ENCODE results near the gene WDR70. TPM values are rescaled to one million over a fixed set of nuclear protein-coding genes. Genes with fewer than 3 reads are reported as not detected.
"Not testable (repeated sequence)": the region's sequence is repeated elsewhere in the genome, so short reads cannot be mapped to it uniquely, and the experiment has no call there.

WDR70 gene
- total RNA-seq = 10 to 100 TPM; 36.5 to 39.1 TPM
- 15.5 TPM for polyA plus RNA-seq

DNA sequence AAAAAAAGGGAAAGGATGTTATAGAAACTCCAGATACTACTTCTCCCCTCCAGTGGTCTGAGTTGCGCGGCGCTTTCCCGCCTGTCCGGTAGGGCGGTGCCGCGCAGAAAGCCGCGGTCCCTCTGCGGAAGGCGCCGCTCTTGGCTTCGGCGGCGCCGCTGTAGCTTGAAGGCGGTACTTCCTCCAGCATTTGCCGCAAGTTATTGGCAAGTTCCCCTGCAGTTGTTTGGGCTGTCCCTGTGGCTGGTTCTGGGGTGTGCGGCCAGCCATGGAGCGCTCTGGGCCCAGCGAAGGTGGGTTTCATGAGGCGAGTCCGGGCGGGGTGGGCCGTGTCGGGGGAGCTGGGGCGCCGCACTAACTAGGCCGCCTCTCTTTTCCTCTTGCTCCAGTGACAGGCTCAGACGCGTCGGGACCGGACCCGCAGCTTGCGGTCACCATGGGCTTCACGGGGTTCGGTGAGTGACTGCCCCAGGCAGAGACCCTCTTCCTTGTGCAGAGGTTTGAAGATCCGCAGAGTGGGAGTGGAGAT lies at the start of gene WDR70:
TSS of gene WDR70 (plus strand) at position 219 of the 529 bp plus-strand sequence. CDS start at position 269, 50 bp downstream.
- not testable (repeated sequence) for H3K27me3 ChIP-seq (ENCODE audit: insufficient read depth, low read length, poor library complexity, severe bottlenecking); H3K4me1 ChIP-seq (ENCODE audit: insufficient read depth, low read length); H3K27me3 Mint-ChIP-seq; H3K36me3 ChIP-seq (ENCODE audit: insufficient read depth, low read length); H3K9me3 Mint-ChIP-seq; H3K9me3 ChIP-seq (ENCODE audit: low read length)
- peak; percentile 66 to 78 (median 72) for DNase-seq
- CTCF ChIA-PET = interaction anchor here (0.7 to 4.2 kb wide), 5 partner anchors 9 to 816 kb away, joined by 3 to 30 read pairs (median 4); partner anchors contain the start of gene NUP155
- H3K27ac Mint-ChIP-seq = peak within 1 kb of the TSS; percentile 49 to 89 (median 82)
- Histone ChIP-seq H3K27ac (ENCODE audit: low read depth, low read length) (peak within 1 kb of the TSS; percentile 47), H3K4me3 (ENCODE audit: low read length) (peak within 1 kb of the TSS; percentile 74)
- H3K4me3 Mint-ChIP-seq = peak within 1 kb of the TSS; percentile 89 to 98 (median 94)
- peaks cover 0 to 28% (median 0%) of the 10 kb centered on the region in 3 donors for H3K36me3 Mint-ChIP-seq
- POLR2A ChIA-PET = interaction anchor here (0.6 to 1.8 kb wide), 2 partner anchors 8 to 181 kb away, joined by 3 to 16 read pairs; partner anchors contain the start of gene NUP155
- H3K4me1 Mint-ChIP-seq = peaks cover 10 to 20% (median 20%) of the 10 kb centered on the region in 3 donors

DNA sequence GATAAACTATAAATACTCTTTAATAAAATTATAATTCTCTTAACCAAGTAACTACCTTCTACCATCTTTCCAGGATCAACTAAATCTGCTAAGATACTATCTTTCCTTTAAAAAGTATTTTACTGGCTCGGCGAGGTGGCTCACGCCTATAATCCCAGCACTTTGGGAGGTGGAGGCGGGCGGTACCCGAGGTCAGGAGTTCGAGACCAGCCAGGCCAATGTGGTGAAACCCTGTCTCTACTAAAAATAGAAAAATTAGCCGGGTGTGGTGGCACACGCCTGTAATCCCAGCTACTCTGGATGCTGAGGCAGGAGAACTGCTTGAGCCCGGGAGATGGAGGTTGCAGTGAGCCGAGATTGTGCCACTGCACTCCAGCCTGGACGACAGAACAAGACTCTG lies 44.4 kb upstream of the WDR70 start:
- H3K4me3 ChIP-seq (ENCODE audit: low read length); H3K4me1 ChIP-seq (ENCODE audit: insufficient read depth, low read length); H3K4me3 Mint-ChIP-seq; H3K9me3 Mint-ChIP-seq; POLR2A ChIA-PET; H3K27ac ChIP-seq (ENCODE audit: low read depth, low read length); CTCF ChIA-PET; DNase-seq; H3K9me3 ChIP-seq (ENCODE audit: low read length); H3K4me1 Mint-ChIP-seq; H3K27me3 Mint-ChIP-seq; H3K27me3 ChIP-seq (ENCODE audit: insufficient read depth, low read length, poor library complexity, severe bottlenecking): not testable (repeated sequence)
- Mint-ChIP-seq H3K36me3 (peaks cover 0 to 71% (median 9%) of the 10 kb centered on the region in 3 donors), H3K27ac (peak overlapping the region in 1 of 8 donors; percentile 29)
- H3K36me3 ChIP-seq (ENCODE audit: insufficient read depth, low read length) = peaks cover 13% of the 10 kb centered on the region

DNA sequence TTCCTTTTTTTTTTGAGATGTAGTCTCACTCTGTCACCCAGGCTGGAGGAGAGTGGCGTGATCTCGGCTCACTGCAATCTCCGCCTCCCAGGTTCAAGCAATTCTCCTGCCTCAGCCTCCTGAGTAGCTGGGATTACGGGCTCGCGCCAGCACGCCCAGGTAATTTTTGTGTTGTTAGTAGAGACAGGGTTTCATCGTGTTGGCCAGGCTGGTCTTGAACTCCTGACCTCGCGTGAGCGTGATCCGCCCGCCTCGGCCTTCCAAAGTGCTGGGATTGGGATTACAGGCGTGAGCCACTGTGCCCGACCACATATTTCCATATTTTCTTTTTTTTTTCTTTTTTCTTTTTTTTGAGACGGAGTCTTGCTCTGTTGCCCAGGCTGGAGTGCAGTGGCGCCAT lies 36.4 kb upstream of the WDR70 start:
- H3K27ac ChIP-seq (ENCODE audit: low read depth, low read length); H3K9me3 ChIP-seq (ENCODE audit: low read length); POLR2A ChIA-PET; H3K27me3 ChIP-seq (ENCODE audit: insufficient read depth, low read length, poor library complexity, severe bottlenecking); DNase-seq; H3K4me1 ChIP-seq (ENCODE audit: insufficient read depth, low read length); H3K4me3 Mint-ChIP-seq; CTCF ChIA-PET; H3K4me3 ChIP-seq (ENCODE audit: low read length); H3K27me3 Mint-ChIP-seq; H3K9me3 Mint-ChIP-seq; H3K4me1 Mint-ChIP-seq: not testable (repeated sequence)
- H3K36me3 ChIP-seq (ENCODE audit: insufficient read depth, low read length) = peaks cover 28% of the 10 kb centered on the region
- Mint-ChIP-seq H3K27ac (peak overlapping the region in 1 of 8 donors; percentile 21), H3K36me3 (peaks cover 0 to 74% (median 8%) of the 10 kb centered on the region in 3 donors)

- peaks cover 9% of the 10 kb centered on the region for H3K36me3 ChIP-seq (ENCODE audit: insufficient read depth, low read length)
Observed at GRCh38 chr5:37355161-37355560, 24.0 kb upstream of the WDR70 start.

GRCh38 chr5:37370550-37370863 lies 8.6 kb upstream of the WDR70 start:
- peak overlapping the region; percentile 85 to 99 (median 98) for H3K27ac Mint-ChIP-seq
- H3K27me3 ChIP-seq (ENCODE audit: insufficient read depth, low read length, poor library complexity, severe bottlenecking) = no peaks in the 10 kb centered on the region
- H3K4me1 Mint-ChIP-seq = peaks cover 35 to 48% (median 43%) of the 10 kb centered on the region in 3 donors
- ChIA-PET CTCF (interaction anchor here (1.0 to 3.9 kb wide), 3 partner anchors 10 to 1129 kb away, joined by 3 to 30 read pairs (median 3); partner anchors contain the start of genes NADK2 and WDR70), POLR2A (interaction anchor here (0.6 to 1.6 kb wide), 4 partner anchors 9 to 1222 kb away, joined by 4 to 16 read pairs (median 6); partner anchors contain the start of genes NIPBL and WDR70)
- H3K9me3 ChIP-seq (ENCODE audit: low read length) = no peaks in the 10 kb centered on the region
- H3K36me3 Mint-ChIP-seq = peaks cover 0 to 15% (median 0%) of the 10 kb centered on the region in 3 donors
- no peaks in the 10 kb centered on the region for H3K9me3 Mint-ChIP-seq
- H3K4me3 Mint-ChIP-seq = peak overlapping the region; percentile 94 to 99 (median 98)
- peak overlapping the region; percentile 77 for H3K27ac ChIP-seq (ENCODE audit: low read depth, low read length)
- peak overlapping the region; percentile 98 for H3K4me3 ChIP-seq (ENCODE audit: low read length)
- peaks cover 19% of the 10 kb centered on the region for H3K4me1 ChIP-seq (ENCODE audit: insufficient read depth, low read length)
- DNase-seq = peak in 1 of 5 donors; percentile 1
- H3K27me3 Mint-ChIP-seq = no peaks in the 10 kb centered on the region
- no peaks in the 10 kb centered on the region for H3K36me3 ChIP-seq (ENCODE audit: insufficient read depth, low read length)

More at GRCh38 chr5:37355161-37355560, 24.0 kb upstream of the WDR70 start:
- CTCF ChIA-PET = no interaction called here
- peaks cover 0 to 50% (median 7%) of the 10 kb centered on the region in 3 donors for H3K36me3 Mint-ChIP-seq
- H3K27ac Mint-ChIP-seq = no peak overlapping the region
- H3K4me3 ChIP-seq (ENCODE audit: low read length) = no peak overlapping the region
- H3K4me1 Mint-ChIP-seq = peaks cover 0 to 6% (median 4%) of the 10 kb centered on the region in 3 donors
- no peaks in the 10 kb centered on the region for H3K9me3 ChIP-seq (ENCODE audit: low read length)
- H3K9me3 Mint-ChIP-seq = no peaks in the 10 kb centered on the region
- H3K4me3 Mint-ChIP-seq = no peak overlapping the region
- H3K4me1 ChIP-seq (ENCODE audit: insufficient read depth, low read length) = no peaks in the 10 kb centered on the region
- H3K27ac ChIP-seq (ENCODE audit: low read depth, low read length) = no peak overlapping the region
- DNase-seq = no peak
- no peaks in the 10 kb centered on the region for H3K27me3 Mint-ChIP-seq
- POLR2A ChIA-PET = no interaction called here
- no peaks in the 10 kb centered on the region for H3K27me3 ChIP-seq (ENCODE audit: insufficient read depth, low read length, poor library complexity, severe bottlenecking)

- no peaks in the 10 kb centered on the region for H3K9me3 Mint-ChIP-seq
- no peaks in the 10 kb centered on the region for H3K27me3 ChIP-seq (ENCODE audit: insufficient read depth, low read length, poor library complexity, severe bottlenecking)
Observed at GRCh38 chr5:37370864-37371726, 8.0 kb upstream of the WDR70 start, which contains the start of gene NUP155. Gene NUP155, minus strand, starts transcription at chr5:37371106. Its CDS starts 129 bp downstream, at chr5:37370977.

GRCh38 chr5:37375091-37375490 lies 4.0 kb upstream of the WDR70 start:
- no peak overlapping the region for H3K4me3 Mint-ChIP-seq
- H3K4me1 Mint-ChIP-seq = peaks cover 20 to 27% (median 23%) of the 10 kb centered on the region in 3 donors
- H3K36me3 Mint-ChIP-seq = peaks cover 0 to 12% (median 0%) of the 10 kb centered on the region in 3 donors
- H3K9me3 Mint-ChIP-seq = no peaks in the 10 kb centered on the region
- no peaks in the 10 kb centered on the region for H3K36me3 ChIP-seq (ENCODE audit: insufficient read depth, low read length)
- no peak overlapping the region for H3K27ac ChIP-seq (ENCODE audit: low read depth, low read length)
- H3K4me3 ChIP-seq (ENCODE audit: low read length) = no peak overlapping the region
- ChIA-PET POLR2A (no interaction called here), CTCF (no interaction called here)
- H3K9me3 ChIP-seq (ENCODE audit: low read length) = no peaks in the 10 kb centered on the region
- peaks cover 1% of the 10 kb centered on the region for H3K4me1 ChIP-seq (ENCODE audit: insufficient read depth, low read length)
- no peak for DNase-seq
- no peak overlapping the region for H3K27ac Mint-ChIP-seq
- H3K27me3 Mint-ChIP-seq = peaks cover 0 to 2% of the 10 kb centered on the region in 2 donors
- no peaks in the 10 kb centered on the region for H3K27me3 ChIP-seq (ENCODE audit: insufficient read depth, low read length, poor library complexity, severe bottlenecking)

More at GRCh38 chr5:37370864-37371726, 8.0 kb upstream of the WDR70 start, which contains the start of gene NUP155:
- H3K36me3 ChIP-seq (ENCODE audit: insufficient read depth, low read length) = no peaks in the 10 kb centered on the region
- peak within 1 kb of the TSS; percentile 94 to 99 (median 98) for H3K4me3 Mint-ChIP-seq
- H3K27ac Mint-ChIP-seq = peak within 1 kb of the TSS; percentile 85 to 99 (median 98)
- DNase-seq = peak; percentile 80 to 89 (median 85)
- peaks cover 19% of the 10 kb centered on the region for H3K4me1 ChIP-seq (ENCODE audit: insufficient read depth, low read length)
- peak within 1 kb of the TSS; percentile 77 for H3K27ac ChIP-seq (ENCODE audit: low read depth, low read length)
- ChIA-PET CTCF (interaction anchor here (1.0 to 3.9 kb wide), 3 partner anchors 9 to 1129 kb away, joined by 3 to 30 read pairs (median 3); partner anchors contain the start of genes NADK2 and WDR70), POLR2A (interaction anchor here (0.6 to 1.6 kb wide), 4 partner anchors 8 to 1223 kb away, joined by 4 to 16 read pairs (median 6); partner anchors contain the start of genes NIPBL and WDR70)
- H3K9me3 ChIP-seq (ENCODE audit: low read length) = no peaks in the 10 kb centered on the region
- peaks cover 32 to 43% (median 38%) of the 10 kb centered on the region in 3 donors for H3K4me1 Mint-ChIP-seq
- peaks cover 0 to 11% (median 0%) of the 10 kb centered on the region in 3 donors for H3K36me3 Mint-ChIP-seq
- peak within 1 kb of the TSS; percentile 98 for H3K4me3 ChIP-seq (ENCODE audit: low read length)
- no peaks in the 10 kb centered on the region for H3K27me3 Mint-ChIP-seq

Measured in CD8-positive, alpha-beta memory T cell (primary cell).